ENCODE results near the gene ANKRD63.

ANKRD63 gene

GRCh38 chr15:40312370-40313158, 29.7 kb upstream of the ANKRD63 start:
- DNase-seq, result no peak

GRCh38 chr15:40310993-40311392, 28.1 kb upstream of the ANKRD63 start:
- DNase-seq, result no peak

GRCh38 chr15:40310001-40310959, 27.4 kb upstream of the ANKRD63 start:
- peak; percentile 65 to 75 for DNase-seq

GRCh38 chr15:40309344-40309862, 26.5 kb upstream of the ANKRD63 start:
- DNase-seq, result no peak

GRCh38 chr15:40307421-40308211, 24.8 kb upstream of the ANKRD63 start, which contains the start of gene PLCB2:
Gene PLCB2, minus strand, starts transcription at chr15:40307935. Its CDS starts 263 bp downstream, at chr15:40307672.
- DNase-seq, result peak; percentile 67 to 73

- DNase-seq, result no peak
Measured at GRCh38 chr15:40306908-40307307, 24.0 kb upstream of the ANKRD63 start.

GRCh38 chr15:40306371-40306770, 23.5 kb upstream of the ANKRD63 start:
- DNase-seq, result peak in 1 of 2 donors; percentile 14

- DNase-seq, result no peak
Measured at GRCh38 chr15:40305281-40305680, 22.4 kb upstream of the ANKRD63 start.

- DNase-seq, result no peak
Measured at GRCh38 chr15:40303576-40303975, 20.7 kb upstream of the ANKRD63 start.

GRCh38 chr15:40302981-40303380, 20.1 kb upstream of the ANKRD63 start:
- no peak for DNase-seq

- no peak for DNase-seq
Measured at GRCh38 chr15:40302288-40302886, 19.5 kb upstream of the ANKRD63 start.

- no peak for DNase-seq
Measured at GRCh38 chr15:40301467-40302179, 18.8 kb upstream of the ANKRD63 start.

GRCh38 chr15:40300771-40301170, 17.9 kb upstream of the ANKRD63 start:
- DNase-seq, result no peak

GRCh38 chr15:40300367-40300766, 17.5 kb upstream of the ANKRD63 start:
- DNase-seq, result no peak

- no peak for DNase-seq
Measured at GRCh38 chr15:40298216-40298935, 15.5 kb upstream of the ANKRD63 start.

- DNase-seq, result no peak
Measured at GRCh38 chr15:40297356-40297755, 14.5 kb upstream of the ANKRD63 start.

GRCh38 chr15:40296561-40297230, 13.8 kb upstream of the ANKRD63 start:
- DNase-seq, result no peak

GRCh38 chr15:40295877-40296560, 13.2 kb upstream of the ANKRD63 start:
- no peak for DNase-seq

GRCh38 chr15:40295297-40295696, 12.4 kb upstream of the ANKRD63 start:
- DNase-seq, result no peak
